HG02610 (cell line): ENCODE results near the gene CAND1.

Source experiments
- ATAC-seq: cut with Tn5 transposase; IDR thresholded peaks from one replicate; pipeline ENCODE4 v1.9.1; 2021; ENCODE audit warnings: mild to moderate bottlenecking, moderate library complexity; ENCODE audit not compliant: unreplicated experiment

CAND1 gene

GRCh38 chr12:67280088-67280487, 10.9 kb downstream of the CAND1 start:
- no peak for ATAC-seq

- ATAC-seq, result no peak
Measured at GRCh38 chr12:67280572-67280971, 11.4 kb downstream of the CAND1 start.

- ATAC-seq, result no peak
Measured at GRCh38 chr12:67284561-67284960, 15.4 kb downstream of the CAND1 start.

GRCh38 chr12:67286257-67286656, 17.1 kb downstream of the CAND1 start:
- no peak for ATAC-seq

GRCh38 chr12:67287311-67287710, 18.2 kb downstream of the CAND1 start:
- no peak for ATAC-seq

- no peak for ATAC-seq
Measured at GRCh38 chr12:67288561-67288960, 19.4 kb downstream of the CAND1 start.

- no peak for ATAC-seq
Measured at GRCh38 chr12:67290378-67290777, 21.2 kb downstream of the CAND1 start.

- no peak for ATAC-seq
Measured at GRCh38 chr12:67299526-67299925, 30.4 kb downstream of the CAND1 start.

GRCh38 chr12:67299926-67300325, 30.8 kb downstream of the CAND1 start:
- ATAC-seq, result no peak

GRCh38 chr12:67302162-67302561, 33.0 kb downstream of the CAND1 start:
- ATAC-seq, result no peak

- ATAC-seq, result no peak
Measured at GRCh38 chr12:67305544-67305943, 36.4 kb downstream of the CAND1 start.

- no peak for ATAC-seq
Measured at GRCh38 chr12:67306712-67307111, 37.6 kb downstream of the CAND1 start.

GRCh38 chr12:67315661-67316060, 46.5 kb downstream of the CAND1 start:
- ATAC-seq, result no peak

- no peak for ATAC-seq
Measured at GRCh38 chr12:67318786-67319185, 49.6 kb downstream of the CAND1 start.

GRCh38 chr12:67319936-67320335, 50.8 kb downstream of the CAND1 start:
- no peak for ATAC-seq

GRCh38 chr12:67320614-67321295, 51.6 kb downstream of the CAND1 start:
- ATAC-seq, result no peak

- ATAC-seq, result no peak
Measured at GRCh38 chr12:67322580-67322979, 53.4 kb downstream of the CAND1 start.

- ATAC-seq, result no peak
Measured at GRCh38 chr12:67323007-67323406, 53.8 kb downstream of the CAND1 start.

- ATAC-seq, result no peak
Measured at GRCh38 chr12:67326637-67327036, 57.5 kb downstream of the CAND1 start.

- no peak for ATAC-seq
Measured at GRCh38 chr12:67327466-67327865, 58.3 kb downstream of the CAND1 start.

- no peak for ATAC-seq
Measured at GRCh38 chr12:67331123-67331522, 62.0 kb downstream of the CAND1 start.

- ATAC-seq, result no peak
Measured at GRCh38 chr12:67331828-67332227, 62.7 kb downstream of the CAND1 start.

GRCh38 chr12:67333649-67334048, 64.5 kb downstream of the CAND1 start:
- ATAC-seq, result no peak
